T-helper 1 cell (primary cell): ENCODE data around the gene CNPY4.

Experiments used
- DNase-seq, 5 donors: peaks; one replicate each; pipeline ENCODE4 v3.0.0-alpha.2; 2012 to 2020

Gene CNPY4

GRCh38 chr7:100170101-100170897 lies 50.9 kb downstream of the CNPY4 start:
- DNase-seq: no peak

GRCh38 chr7:100171087-100171681 lies 51.8 kb downstream of the CNPY4 start:
- peak in 2 of 5 donors; percentile 24 to 51 for DNase-seq

- peak in 1 of 5 donors; percentile 19 for DNase-seq
These were observed 52.4 kb downstream of the CNPY4 start for GRCh38 chr7:100171840-100172239.

DNA sequence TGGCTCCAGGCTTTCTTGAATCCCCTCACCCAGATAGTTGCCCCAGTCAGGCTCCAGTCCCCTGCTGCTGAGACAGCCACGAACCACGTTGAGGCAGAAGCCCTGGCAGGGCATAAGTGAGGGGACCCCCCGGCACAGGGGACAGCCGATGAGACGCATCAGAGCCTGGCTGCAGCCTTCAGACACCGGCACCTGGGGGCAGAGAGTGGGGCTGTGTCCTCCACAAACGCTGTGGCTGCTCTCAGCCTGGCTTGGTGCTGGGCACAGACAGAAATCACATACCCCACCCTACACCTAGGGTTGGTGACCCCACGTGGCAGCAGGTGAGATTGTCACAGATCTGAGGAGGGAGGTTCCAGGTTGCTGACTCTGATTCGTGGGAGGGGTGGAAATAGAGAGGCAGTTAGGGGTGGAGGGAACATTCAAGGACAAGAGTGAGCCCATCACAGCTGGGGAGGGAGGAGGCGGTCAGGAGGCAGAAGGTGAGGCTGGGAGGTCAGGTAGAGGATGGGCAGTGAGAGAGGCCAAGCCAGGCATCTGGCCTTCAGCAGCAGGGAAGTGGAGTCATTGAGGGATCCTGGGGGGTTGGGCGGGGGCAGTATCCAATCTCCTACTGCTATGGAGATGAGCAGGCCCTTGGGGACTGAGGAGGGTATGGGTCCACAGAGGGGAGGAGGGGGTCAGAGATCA lies 54.5 kb downstream of the CNPY4 start:
- DNase-seq: no peak

DNA sequence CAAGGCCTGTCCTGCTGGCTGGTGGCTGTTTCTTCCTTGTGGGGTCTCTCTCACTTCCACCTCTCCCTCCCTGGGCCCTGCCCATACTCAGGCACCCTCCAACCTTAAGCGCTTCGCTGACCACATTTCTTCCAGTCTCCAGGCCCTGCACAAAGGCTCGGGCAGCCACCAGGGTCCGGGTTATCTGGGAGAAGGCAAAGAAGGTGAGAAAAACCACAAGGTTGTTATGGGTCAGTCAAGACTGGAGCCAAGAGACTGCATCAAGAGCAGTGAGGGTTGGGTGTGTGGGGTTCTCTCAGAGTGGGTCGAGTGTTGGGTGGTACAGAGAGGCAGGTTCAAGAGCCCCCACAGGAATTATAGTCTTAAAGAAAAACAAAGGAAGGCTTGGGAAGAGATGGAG lies 55.1 kb downstream of the CNPY4 start:
- DNase-seq: no peak
